T-helper 1 cell treated with Interleukin-12 subunit alpha and Interleukin-12 subunit beta and Interleukin-4 antibody, amounts not matched to agents 30 ng/mL and 1 ng/mL, for 36 hours (primary cell): ENCODE results near the gene GPR50. TPM values are rescaled to one million over a fixed set of nuclear protein-coding genes. Genes with fewer than 3 reads are reported as not detected.

Experiments
- intact Hi-C: fragments of 100-400 bp; cut with micrococcal nuclease; formaldehyde crosslinking; loops from one replicate; pipeline ENCODE4 v1.15.1; 2024
- total RNA-seq: library from RNA; stranded (reverse); gene quantifications from 2 replicates; pipeline ENCODE4 v1.2.3, GENCODE V29; 2022

Gene GPR50
- not detected in 2 replicates for total RNA-seq

GRCh38 chrX:151176231-151176750 lies at the start of gene GPR50:
Gene GPR50, plus strand, starts transcription at chrX:151176584. Its CDS starts 138 bp downstream, at chrX:151176722.
- intact Hi-C loops: no loop called here

DNA sequence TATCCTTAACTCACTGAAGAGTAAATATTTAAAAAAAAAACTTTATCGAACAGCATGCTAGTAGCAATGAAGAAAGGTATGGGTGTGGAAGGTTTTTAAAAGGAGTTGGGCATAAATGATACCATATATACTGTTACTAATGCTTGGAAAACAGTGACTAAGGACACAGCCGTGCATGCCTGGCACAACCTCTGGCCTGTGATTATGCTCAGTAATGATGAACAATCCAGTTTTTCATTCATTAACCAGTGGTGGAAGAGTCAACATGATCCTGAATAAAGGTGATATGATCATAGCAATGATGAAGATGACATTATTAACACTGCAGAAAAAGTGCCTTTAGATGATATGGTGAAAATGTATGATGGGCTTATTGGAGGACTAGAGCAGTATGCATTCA lies 43.9 kb upstream of the GPR50 start:
- intact Hi-C loops: no loop called here

DNA sequence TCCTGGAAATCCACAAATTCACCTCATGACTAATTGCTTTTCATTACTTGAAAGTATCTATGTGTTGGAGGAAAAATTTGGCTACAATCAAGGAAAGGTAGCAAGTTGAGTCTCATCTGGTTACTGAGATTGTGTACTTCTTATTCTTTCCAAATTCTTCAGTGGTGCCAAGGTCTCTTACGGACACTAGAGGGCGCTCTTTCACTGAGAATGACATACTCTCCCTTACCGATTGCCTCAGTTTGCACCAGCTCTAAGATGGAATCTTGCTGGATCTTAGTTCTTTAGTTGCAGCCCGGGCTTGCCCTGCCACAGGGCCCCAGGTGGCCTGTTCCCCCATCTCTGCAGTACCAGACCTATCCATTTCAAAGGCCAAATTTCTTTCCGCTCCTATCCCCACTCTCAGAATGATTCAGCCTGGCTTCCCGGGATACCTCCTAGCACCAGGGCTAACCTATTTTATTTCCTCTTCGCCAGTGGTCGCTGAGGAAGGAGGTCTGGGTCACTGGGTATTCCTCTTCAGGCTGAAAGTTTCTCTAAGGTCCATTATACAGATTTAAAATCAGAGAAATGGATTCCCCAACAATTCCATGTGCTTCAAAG lies 24.6 kb upstream of the GPR50 start:
- intact Hi-C loops: loop anchor here (1.0 to 10.0 kb wide), 7 partner anchors 209 to 1666 kb away; partner anchors contain the start of gene GABRQ

- intact Hi-C loops: loop anchor here (5.0 to 10.0 kb wide), 4 partner anchors 354 to 1664 kb away; partner anchors contain the start of gene GABRQ
Measured at GRCh38 chrX:151153086-151153485, 23.3 kb upstream of the GPR50 start.

DNA sequence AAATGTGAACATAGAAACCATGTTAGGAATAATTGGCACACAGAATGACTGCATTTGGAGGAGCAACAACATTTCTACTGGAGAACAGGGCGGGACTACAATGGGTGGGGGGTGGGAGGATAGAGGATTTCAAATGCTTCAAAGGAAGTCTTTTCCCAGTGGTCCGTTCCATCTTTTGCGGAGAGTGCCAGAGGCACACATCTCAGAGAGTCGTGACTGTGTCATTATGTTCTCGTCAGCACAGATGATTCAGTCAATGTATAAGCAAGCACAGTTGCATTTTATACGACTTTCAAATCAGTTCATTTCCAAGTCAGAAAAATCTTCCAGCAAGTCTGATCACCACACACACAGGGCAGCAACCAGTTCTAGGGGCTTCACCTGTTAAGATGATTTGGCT lies 22.7 kb upstream of the GPR50 start:
- intact Hi-C loops: loop anchor here (5.0 to 10.0 kb wide), 4 partner anchors 354 to 1664 kb away; partner anchors contain the start of gene GABRQ

DNA sequence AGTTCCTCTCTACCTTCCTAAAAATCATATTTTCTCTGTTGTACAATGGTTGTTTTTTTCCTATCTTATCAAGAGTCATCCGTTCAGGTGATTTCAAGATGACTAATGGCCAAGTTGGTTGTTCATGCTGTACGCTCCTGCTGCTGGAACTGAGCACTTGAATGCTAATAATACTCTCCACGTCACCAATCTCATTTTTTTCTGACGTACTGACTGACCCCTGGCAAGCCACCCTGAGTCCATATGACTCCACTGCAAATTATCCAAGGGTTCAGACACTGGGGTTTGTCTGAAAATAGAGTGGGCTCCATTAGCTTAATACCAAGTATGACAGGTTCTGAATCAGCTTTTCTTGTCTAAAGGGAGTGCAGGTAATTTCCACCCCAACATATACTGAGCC lies 21.1 kb upstream of the GPR50 start:
- intact Hi-C loops: loop anchor here (10.0 kb wide), 1 partner anchor 1480 kb away; the partner anchor contains the start of gene GABRQ

DNA sequence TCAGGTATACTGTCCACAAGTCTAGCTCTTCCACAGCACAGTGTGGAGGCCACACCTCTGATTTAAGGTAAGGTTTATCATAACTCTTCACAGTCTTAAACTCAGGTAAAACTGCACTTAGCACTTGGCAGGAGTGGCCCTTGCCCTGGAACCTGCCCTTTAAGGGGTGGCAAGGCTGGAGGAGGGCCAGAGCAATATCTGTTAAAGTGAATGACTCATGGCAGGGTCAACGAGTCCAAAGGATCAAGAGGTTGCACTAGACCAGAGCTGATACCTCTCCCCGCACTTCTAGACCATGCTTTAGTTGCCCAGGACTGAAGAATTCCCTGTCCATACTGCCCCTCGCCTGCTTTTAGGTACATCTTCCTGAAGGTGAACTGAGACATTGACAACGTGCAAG lies 14.7 kb upstream of the GPR50 start:
- intact Hi-C loops: no loop called here

DNA sequence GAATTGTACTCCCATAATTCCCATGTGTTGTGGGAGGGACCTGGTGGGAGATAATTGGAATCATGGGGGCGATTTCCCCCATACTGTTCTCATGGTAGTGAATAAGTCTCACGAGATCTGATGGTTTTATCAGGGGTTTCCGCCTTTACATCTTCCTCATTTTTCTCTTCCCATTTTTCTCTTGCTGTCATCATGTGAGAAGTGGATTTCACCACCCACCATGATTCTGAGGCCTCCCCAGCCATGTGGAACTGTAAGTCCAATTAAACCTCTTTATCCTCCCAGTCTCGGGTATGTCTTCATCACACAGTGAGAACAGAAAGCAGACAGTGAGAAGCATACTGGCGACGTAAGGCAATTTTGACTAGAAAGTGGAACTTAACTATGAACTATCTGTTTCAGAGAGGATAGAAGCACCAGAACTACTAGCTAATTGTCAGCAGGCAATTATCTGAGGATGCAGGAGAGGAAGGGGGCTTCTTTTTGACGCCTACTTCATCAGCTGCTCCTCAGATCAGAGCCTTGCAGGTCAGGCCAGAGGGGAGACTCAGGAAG lies 8.5 kb upstream of the GPR50 start:
- intact Hi-C loops: no loop called here

GRCh38 chrX:151169783-151170182 lies 6.6 kb upstream of the GPR50 start:
- intact Hi-C loops: no loop called here

DNA sequence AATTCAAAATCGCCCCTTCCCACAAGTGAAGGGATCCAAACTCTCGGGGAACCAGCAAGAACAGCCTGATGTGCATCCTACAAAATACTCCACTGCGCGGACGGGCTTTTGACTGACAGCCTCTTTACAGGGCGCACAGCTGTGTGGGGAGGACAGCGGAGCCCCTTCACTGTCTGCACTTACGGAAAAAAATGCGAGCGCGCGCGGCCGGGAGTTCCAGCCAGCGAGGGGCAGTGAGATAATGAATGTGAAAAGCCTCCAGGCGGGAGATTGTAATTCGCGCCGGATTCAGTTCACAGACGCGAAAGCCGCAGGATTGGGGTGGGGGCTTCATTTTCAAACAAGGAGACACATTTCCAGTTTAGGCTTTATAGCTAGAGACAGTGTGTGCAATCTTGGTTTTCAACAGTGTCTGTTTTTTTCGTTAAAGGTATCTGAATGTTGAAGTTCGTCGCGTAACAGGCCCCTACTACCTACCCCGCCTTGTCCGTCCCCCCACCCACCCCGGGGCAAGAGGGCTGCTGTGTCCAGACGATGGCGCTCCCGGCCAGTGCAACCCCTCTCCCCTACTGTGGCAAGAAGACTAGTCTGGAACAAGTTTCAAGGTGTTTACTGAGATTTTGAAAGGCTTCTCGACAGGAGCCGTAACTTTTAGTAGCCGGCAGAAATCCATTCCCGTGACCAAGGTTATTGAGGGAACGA lies 1.7 kb upstream of the GPR50 start:
- intact Hi-C loops: no loop called here

GRCh38 chrX:151175283-151176062 lies 911 bp upstream of the GPR50 start:
- intact Hi-C loops: no loop called here

DNA sequence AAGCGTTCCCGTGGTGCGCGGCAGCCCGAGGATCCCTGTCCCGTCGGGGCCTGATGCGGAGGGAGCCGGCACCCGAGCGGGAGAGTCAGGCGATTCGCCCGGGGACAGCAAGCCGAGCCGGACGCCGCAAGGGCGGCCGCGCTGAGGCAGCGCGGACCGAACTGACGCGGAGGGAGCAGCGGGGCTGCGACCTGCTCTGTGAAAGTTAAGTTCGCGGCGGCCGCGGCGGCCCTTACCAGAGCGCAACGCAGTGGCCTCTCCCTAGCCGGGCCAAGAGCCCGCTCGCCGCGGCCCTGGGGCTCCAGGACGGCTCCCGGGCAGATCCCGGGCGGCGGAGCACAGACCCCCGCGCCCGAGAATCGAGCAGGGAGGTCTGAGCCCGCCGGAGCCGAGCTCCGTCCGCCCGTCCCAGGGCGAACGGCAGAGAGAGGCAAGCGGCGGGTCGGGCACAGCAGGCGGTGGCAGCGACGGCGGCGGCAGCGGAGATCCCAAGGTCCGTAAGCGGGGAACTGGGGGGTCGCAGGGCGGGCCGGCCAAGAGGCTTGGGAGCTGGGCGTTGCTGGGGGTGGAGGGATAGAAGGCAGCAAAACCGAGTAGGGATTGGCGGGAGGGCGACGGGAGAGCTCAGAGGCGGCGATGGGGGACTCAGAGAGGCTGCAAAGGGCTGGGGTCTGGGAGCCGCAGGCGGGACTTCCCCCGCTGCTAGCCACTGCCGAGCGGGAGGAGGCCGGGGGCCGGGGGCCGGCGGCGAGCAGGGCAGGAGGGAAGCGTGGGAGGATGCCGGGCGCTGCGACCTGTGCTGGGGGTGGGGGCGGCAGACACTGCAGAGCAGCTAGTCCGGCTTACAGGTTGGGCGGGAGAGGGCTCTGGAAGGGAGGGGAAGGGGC lies 1.0 kb downstream of the GPR50 start:
- intact Hi-C loops: no loop called here

- intact Hi-C loops: no loop called here
Measured at GRCh38 chrX:151178746-151179145, 2.4 kb downstream of the GPR50 start.

- intact Hi-C loops: no loop called here
Measured at GRCh38 chrX:151180400-151180799, 4.0 kb downstream of the GPR50 start.

GRCh38 chrX:151181088-151181487 lies 4.7 kb downstream of the GPR50 start:
- intact Hi-C loops: no loop called here

DNA sequence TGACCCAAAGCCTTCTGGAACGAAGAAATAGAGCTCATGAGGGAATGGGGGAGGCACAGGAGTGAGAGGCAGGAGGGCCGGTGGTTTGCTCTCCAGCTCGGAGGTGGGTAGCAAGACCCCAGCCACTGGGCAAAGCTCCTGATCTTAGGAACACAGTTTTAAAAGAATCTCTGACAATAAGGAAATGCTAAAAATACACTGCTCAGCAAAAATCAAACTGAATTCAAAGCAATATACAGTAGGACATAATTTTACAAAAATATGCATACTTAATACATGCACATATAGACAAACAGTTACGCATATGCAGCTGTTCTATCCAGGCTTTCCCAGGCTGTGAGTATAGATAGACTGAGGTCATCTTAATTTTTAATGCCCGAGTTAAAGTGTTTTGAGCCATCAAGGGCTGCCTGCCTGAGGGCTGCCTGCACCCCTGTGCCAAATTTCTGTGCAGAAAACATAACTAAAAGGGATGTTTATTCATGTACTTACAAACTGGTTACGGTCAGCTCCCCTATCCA lies 6.9 kb downstream of the GPR50 start:
- intact Hi-C loops: no loop called here

DNA sequence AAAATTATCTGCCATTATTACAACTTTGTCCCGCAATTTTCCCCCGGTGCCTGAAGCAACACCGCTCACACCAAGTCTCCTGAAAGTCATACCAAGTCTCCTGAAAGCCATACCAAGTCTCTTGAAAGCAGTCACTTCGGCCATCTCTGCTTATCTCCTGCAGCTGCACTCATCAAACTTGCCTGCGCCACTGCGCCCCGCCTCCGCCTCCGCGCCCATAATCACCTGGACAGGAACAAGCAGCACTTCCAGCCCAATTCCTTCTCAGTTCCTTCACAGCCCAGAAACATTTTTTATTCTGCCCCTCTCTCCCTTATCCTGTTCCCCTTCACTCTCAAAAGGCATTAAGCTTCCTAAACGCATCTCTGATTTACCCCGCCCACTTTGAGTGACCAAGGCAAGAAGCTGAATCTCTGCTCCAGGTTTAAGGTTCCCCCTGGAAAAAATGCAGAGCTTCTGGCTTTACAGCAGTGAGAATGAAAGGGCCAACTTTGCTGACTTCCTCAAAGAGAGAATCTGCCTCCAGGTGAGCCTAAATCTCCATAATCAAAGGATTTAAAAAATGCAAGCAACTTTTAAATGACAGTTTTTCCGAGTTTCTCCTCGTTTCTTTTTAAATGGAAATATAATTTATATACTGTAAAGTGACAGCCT lies 7.7 kb downstream of the GPR50 start:
- intact Hi-C loops: no loop called here

DNA sequence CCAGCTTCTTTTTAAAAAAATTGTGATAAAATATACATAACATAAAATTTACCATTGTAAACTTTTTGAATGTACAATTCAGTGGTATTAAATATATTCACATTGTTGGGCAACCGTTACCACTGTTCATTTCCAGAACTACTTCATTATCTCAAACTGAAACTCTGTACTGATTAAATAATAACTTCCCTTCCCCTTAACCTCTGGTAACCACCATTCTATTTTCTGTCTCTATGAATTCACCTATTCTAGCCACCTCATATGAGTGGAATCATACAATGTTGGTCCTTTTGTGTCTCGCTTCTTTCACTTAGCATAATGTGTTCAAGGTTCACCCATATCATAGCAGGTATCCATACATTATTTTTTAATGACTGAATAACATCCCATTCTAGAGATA lies 8.3 kb downstream of the GPR50 start:
- intact Hi-C loops: no loop called here

GRCh38 chrX:151206871-151207270 lies 30.5 kb downstream of the GPR50 start:
- intact Hi-C loops: no loop called here

DNA sequence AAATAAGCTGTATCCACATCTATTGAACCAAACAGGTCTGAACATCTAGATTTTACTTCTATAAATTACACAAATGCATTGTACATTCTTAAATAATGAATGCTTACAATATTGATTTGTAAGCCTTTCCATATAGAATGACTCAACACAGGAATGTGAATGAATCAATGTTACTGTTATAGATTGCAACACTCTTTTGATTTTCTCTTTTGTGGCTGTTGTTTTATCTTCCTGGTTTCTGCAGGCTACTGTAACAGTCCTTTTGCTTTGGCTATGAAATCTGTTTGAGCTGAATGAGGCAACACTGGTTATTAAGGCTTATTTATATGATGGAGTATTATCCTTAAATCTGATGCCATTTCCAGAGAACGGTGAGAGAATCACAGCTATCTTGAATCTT lies 49.5 kb downstream of the GPR50 start:
- intact Hi-C loops: no loop called here
